Omental fat pad (tissue), 4 donors: ENCODE data around the gene ARSB. TPM values are rescaled to one million over a fixed set of nuclear protein-coding genes. Genes with fewer than 3 reads are reported as not detected.

ENCODE experiments used
- ATAC-seq: fragments of 150-250 bp; one replicate; pipeline ENCODE4 v1.9.1; 2016; ENCODE audit warnings: mild to moderate bottlenecking, moderate library complexity; ENCODE audit not compliant: low FRiP score
- DNase-seq: peaks from one replicate; pipeline ENCODE4 v3.0.0-alpha.2; 2019; ENCODE audit warnings: low spot score
- total RNA-seq, 4 donors: library from RNA; depleted of rRNA; stranded (reverse); fragments of >200 nt; gene quantifications; one replicate each; pipeline ENCODE4 v1.1.0, GENCODE V29; 2016
- TF ChIP-seq, protein P1 (sequence below), 3 donors: fragments of 450-650 bp; IDR thresholded peaks; one replicate each; pipeline ENCODE4 v1.5.1; 2016 to 2017; ENCODE audit warnings: antibody characterized with exemption in 3 of 3, mild to moderate bottlenecking in 3 of 3, moderate library complexity in 2 of 3

ARSB gene
- total RNA-seq, 4 donors from 2014 or later, result 15.4 to 22.7 (median 15.8) TPM

DNA sequence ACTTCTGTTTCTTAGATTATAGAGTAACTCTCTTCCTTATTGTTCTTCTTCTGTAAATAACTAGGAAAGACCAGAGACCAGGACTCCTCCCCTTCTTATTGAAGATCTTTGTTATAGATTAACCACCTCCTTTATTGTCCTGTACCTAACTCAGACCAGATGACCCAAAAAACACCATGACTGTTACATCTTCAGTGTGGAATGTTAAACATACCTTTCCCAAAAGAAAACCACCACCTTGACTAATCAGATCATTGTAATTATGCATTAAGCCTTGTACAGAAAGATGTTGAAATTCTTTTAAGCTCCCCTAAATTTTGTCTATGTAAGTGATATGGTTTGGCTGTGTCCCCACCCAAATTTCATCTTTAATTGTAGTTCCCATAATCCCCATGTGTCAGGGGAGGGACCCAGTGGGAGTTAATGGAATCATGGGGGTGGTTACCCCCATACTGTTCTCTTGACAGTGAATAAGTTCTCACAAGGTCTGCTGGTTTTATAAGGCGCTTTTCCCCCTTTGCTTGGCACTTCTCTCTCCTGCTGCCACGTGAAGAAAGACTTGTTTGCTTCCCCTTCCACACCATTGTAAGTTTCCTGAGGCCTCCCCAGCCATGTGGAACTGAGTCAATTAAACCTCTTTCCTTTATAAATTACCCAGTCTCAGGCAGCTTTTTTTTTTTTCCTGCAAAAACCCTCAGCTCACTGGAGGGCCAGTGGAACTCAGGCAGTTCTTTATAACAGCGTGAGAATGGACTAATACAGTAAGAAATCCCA, 26.3 kb downstream of the ARSB start:
- no peak for DNase-seq
- ATAC-seq, result no peak
- TF ChIP-seq, protein P1, sequence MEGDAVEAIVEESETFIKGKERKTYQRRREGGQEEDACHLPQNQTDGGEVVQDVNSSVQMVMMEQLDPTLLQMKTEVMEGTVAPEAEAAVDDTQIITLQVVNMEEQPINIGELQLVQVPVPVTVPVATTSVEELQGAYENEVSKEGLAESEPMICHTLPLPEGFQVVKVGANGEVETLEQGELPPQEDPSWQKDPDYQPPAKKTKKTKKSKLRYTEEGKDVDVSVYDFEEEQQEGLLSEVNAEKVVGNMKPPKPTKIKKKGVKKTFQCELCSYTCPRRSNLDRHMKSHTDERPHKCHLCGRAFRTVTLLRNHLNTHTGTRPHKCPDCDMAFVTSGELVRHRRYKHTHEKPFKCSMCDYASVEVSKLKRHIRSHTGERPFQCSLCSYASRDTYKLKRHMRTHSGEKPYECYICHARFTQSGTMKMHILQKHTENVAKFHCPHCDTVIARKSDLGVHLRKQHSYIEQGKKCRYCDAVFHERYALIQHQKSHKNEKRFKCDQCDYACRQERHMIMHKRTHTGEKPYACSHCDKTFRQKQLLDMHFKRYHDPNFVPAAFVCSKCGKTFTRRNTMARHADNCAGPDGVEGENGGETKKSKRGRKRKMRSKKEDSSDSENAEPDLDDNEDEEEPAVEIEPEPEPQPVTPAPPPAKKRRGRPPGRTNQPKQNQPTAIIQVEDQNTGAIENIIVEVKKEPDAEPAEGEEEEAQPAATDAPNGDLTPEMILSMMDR (IDR thresholded peaks at IDR 0.05), result no peak

DNA sequence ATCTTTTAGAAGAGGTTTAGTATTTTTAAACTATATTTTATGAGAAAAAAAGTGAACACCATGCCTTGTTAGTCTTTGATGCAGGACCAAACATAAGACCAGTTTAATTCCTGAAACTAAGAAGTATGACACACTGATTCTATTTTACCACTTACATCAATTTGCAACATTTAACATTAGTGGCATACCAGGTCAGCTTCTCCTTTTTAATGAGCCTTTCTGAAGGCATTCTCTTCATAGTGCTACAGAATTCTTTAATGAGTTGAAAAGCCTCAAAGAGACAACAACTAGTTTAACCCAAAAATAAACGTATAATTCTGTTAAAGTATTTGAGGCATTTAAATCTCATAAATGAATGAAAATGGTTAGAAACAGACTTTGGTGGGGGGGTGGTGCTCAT, 28.2 kb downstream of the ARSB start:
- DNase-seq, result no peak
- TF ChIP-seq, protein P1 (IDR thresholded peaks at IDR 0.05), result no peak
- ATAC-seq, result no peak

DNA sequence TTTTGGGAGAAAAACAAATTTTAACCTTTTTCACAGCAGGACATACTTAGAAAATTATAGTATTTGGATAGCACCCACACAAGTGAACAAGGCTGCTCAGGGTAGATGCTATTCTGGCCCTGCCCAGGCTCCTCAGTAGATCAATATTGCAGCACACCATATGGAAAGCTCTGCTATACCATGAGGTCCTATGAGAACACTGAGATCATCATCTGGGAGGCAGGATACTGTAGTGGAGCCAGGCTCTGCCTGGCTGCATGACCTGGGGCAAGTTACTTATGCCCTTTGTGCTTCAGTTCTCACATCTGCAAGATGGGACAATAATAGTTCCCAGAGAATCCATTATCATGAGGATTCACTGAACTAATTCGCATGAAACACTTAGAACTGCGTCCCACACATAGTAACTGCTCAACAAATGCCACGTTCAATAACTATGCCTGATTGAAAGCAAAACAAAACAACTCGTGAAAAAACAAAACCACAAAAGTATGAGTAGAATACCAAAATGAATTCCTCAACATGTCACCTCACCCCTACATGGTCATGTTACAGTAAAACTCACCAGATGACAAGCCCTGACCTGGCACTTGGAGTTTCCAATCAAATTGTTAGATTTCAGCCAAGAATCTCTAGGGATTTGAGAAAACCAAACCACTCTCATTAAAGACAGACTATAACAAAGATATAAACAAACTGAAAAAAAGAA, 31.9 kb downstream of the ARSB start:
- no peak for ATAC-seq
- DNase-seq, result no peak
- TF ChIP-seq, protein P1 (IDR thresholded peaks at IDR 0.05), result no peak

DNA sequence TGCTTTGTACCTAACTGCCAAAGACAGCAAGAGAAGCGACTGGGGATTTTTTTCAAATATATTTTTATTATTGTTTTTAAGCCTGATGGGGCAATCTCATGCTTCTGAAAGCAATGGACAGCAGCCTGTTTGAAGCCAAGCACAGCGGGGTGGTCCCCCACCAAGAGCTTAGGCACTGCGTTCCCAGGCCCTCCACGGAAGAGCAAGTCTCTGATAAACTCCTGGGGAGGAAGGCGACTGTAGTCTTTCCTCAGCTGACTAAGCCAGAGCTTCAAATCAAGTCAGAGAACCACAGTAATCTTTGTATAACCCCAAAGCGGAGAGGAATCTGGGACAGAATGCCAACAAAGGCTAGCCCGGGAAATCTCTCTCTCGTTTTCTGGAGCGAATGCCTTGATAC, 54.4 kb downstream of the ARSB start:
- ATAC-seq, result no peak
- no peak for DNase-seq
- TF ChIP-seq, protein P1 (IDR thresholded peaks at IDR 0.05), result no peak

DNA sequence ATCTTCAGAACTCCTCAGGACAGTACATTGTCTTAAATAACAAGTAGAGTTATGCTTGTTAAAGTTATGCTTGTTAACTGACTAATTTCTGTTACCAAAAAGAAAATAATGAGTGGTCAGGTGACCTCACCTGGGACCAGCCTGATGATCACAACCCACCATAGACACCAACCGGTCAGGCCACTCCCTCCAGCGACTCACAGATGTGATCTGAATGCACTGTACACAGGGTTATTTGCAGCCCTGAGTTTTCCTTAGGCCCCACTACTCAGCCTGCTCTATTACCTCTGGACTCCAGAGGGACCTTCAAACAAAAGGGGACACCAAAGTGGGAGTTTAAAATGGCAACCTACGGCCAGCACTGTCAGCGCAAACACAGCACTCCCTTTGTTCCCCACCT, 55.3 kb downstream of the ARSB start:
- DNase-seq (no peak), ATAC-seq (no peak)
- TF ChIP-seq, protein P1 (IDR thresholded peaks at IDR 0.05), result no peak

DNA sequence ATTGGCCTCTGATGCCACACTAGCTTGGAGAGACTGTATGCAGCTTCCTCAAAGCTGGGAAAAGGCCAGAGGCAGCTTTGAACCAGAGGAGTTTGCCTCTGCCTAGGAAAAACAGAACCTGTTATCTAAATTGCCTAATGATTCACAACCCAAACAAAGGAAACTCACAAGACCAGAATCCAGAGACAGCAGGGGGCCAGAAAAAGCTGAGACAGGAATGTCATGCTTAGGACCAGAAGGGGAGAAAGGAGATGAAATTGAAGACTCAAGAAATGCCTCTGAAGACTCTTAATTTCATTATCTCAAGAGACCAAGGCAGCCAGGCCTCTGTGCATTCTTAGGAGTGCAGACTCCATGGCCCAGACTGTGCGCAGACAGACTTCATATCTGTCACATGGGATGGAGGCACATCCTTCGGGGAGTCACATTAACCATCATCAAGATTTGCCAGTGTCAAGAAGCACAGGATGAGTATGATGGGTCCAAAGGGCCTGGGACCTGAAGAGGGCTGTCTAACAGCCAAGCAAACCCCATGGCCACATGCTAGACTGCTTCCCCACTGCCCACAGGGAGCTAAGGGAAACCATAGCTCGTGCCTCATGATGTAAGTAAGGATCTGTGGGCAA, 57.3 kb downstream of the ARSB start:
- TF ChIP-seq, protein P1 (IDR thresholded peaks at IDR 0.05), result no peak
- ATAC-seq, result no peak
- DNase-seq, result no peak
